ENCODE measurements around the gene ALK. TPM values are rescaled to one million over a fixed set of nuclear protein-coding genes. Genes with fewer than 3 reads are reported as not detected.

The ALK gene
- total and polyA plus RNA-seq, 2 experiments from 2014 or later, result 0.35 TPM; not detected in 1

DNA sequence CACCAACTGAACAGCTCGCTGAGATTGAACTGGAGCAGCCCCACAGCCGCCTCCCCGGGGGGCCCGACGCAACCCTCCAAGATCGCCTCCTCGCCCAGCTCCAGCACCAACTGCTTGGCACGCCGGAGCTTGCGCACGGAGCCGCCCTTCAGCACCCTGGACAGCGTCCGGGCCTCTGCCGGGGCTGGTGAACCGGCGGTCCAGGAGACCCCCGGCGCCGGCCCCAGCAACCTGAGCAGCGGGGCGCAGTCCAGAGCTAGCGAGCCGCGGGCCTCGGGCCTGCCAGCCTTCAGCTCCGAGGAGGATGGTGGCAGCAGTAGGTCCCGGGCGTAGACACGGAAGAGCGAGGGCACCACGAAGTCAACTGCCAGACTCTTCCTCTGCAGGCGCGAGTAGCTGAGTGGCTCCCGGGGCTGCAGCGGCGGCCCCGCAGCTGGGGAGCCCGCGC is 1.2 kb downstream of the ALK start:
- peak overlapping the region; percentile 93 for H3K4me2 ChIP-seq
- H3K27me3 ChIP-seq (ENCODE audit: insufficient read depth), result peaks cover 40% of the 10 kb centered on the region
- no peaks in the 10 kb centered on the region for H3K79me2 ChIP-seq (replicated peaks; ENCODE audit: insufficient read depth)
- peaks cover 3% of the 10 kb centered on the region; the same call in 1 of the 2 replicates for H4K20me1 ChIP-seq (replicated peaks; ENCODE audit: insufficient read depth)
- DNase-seq (ENCODE audit: low spot score) (peak; percentile 91), ATAC-seq (peak; percentile 64)
- H3K27ac Mint-ChIP-seq, result no peak overlapping the region
- peaks cover 4% of the 10 kb centered on the region; the same call in 2 of the 3 replicates for H3K4me1 Mint-ChIP-seq
- H3K4me3 Mint-ChIP-seq, result peak overlapping the region; percentile 65
- peaks cover 7% of the 10 kb centered on the region; the same call in 1 of the 2 replicates for H3K4me1 ChIP-seq (ENCODE audit: insufficient read depth)
- H3K36me3 Mint-ChIP-seq (ENCODE audit: low read depth), result no peaks in the 10 kb centered on the region; the same call in 2 of the 3 replicates
- H3K27ac ChIP-seq (ENCODE audit: low read depth), result no peak overlapping the region
- H3F3A ChIP-seq (replicated peaks; ENCODE audit: low read depth), result no peaks in the 10 kb centered on the region
- no peak for TF ChIP-seq ZNF331 (CRISPR knock-in tag; IDR thresholded peaks at IDR 0.05; ENCODE audit: low read depth)
- no peak for TF ChIP-seq JUNB (IDR thresholded peaks at IDR 0.05; ENCODE audit: unreplicated experiment)
- no peak for TF ChIP-seq NANOG (IDR thresholded peaks at IDR 0.05; ENCODE audit: borderline replicate concordance)
- TF ChIP-seq EZH2 (IDR thresholded peaks at IDR 0.05; ENCODE audit: low read depth, unreplicated experiment), result no peak
- TF ChIP-seq, protein P1, sequence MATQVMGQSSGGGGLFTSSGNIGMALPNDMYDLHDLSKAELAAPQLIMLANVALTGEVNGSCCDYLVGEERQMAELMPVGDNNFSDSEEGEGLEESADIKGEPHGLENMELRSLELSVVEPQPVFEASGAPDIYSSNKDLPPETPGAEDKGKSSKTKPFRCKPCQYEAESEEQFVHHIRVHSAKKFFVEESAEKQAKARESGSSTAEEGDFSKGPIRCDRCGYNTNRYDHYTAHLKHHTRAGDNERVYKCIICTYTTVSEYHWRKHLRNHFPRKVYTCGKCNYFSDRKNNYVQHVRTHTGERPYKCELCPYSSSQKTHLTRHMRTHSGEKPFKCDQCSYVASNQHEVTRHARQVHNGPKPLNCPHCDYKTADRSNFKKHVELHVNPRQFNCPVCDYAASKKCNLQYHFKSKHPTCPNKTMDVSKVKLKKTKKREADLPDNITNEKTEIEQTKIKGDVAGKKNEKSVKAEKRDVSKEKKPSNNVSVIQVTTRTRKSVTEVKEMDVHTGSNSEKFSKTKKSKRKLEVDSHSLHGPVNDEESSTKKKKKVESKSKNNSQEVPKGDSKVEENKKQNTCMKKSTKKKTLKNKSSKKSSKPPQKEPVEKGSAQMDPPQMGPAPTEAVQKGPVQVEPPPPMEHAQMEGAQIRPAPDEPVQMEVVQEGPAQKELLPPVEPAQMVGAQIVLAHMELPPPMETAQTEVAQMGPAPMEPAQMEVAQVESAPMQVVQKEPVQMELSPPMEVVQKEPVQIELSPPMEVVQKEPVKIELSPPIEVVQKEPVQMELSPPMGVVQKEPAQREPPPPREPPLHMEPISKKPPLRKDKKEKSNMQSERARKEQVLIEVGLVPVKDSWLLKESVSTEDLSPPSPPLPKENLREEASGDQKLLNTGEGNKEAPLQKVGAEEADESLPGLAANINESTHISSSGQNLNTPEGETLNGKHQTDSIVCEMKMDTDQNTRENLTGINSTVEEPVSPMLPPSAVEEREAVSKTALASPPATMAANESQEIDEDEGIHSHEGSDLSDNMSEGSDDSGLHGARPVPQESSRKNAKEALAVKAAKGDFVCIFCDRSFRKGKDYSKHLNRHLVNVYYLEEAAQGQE (IDR thresholded peaks at IDR 0.05; ENCODE audit: unreplicated experiment), result peak; percentile 96
- TF ChIP-seq EZH2phosphoT487 (IDR thresholded peaks at IDR 0.05; ENCODE audit: unreplicated experiment), result no peak
- TF ChIP-seq CTCF (conservative IDR thresholded peaks at IDR 0.05; ENCODE audit: low read depth in 2 of 2), result no peak
- no peaks in the 10 kb centered on the region for H3K9me3 Mint-ChIP-seq
- no peaks in the 10 kb centered on the region for H3K9me2 ChIP-seq (ENCODE audit: insufficient read depth)
- peak overlapping the region; percentile 74 for H3K4me3 ChIP-seq
- H3K36me3 ChIP-seq (ENCODE audit: insufficient read depth), result no peaks in the 10 kb centered on the region
- no peak overlapping the region for H2AFZ ChIP-seq
- H3K27me3 Mint-ChIP-seq (ENCODE audit: insufficient read depth, low read depth, poor library complexity), result peaks cover 37% of the 10 kb centered on the region

DNA sequence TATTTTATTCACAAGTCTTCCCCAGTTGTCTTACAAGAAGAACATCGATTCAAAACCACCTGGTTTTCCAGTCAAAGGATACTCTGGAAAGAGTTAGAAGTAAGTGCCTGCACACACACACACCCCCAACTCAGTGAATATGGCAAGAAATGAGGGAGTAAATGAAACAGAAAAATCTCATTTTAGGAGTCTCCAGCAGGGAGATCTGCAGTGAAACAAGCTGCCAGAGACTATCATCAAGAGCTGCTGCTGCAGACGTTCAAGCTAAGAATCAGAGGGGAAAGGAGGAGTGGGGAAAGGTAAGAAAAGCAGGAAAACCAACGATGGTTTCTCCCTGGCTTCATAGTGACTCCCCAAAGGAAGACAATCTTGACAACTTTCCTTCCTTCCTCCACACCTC is 2.4 kb downstream of the ALK start:
- Histone ChIP-seq H3F3A (replicated peaks; ENCODE audit: low read depth) (no peaks in the 10 kb centered on the region), H4K20me1 (replicated peaks; ENCODE audit: insufficient read depth) (peaks cover 3% of the 10 kb centered on the region; the same call in 1 of the 2 replicates), H3K79me2 (replicated peaks; ENCODE audit: insufficient read depth) (no peaks in the 10 kb centered on the region), H3K27me3 (ENCODE audit: insufficient read depth) (peaks cover 40% of the 10 kb centered on the region), H3K4me3 (no peak overlapping the region), H3K27ac (ENCODE audit: low read depth) (no peak overlapping the region), H3K36me3 (ENCODE audit: insufficient read depth) (no peaks in the 10 kb centered on the region), H2AFZ (no peak overlapping the region), H3K4me1 (ENCODE audit: insufficient read depth) (peaks cover 7% of the 10 kb centered on the region; the same call in 1 of the 2 replicates), H3K4me2 (no peak overlapping the region), H3K9me2 (ENCODE audit: insufficient read depth) (no peaks in the 10 kb centered on the region)
- Mint-ChIP-seq H3K4me3 (no peak overlapping the region; the same call in 2 of the 3 replicates), H3K4me1 (peaks cover 4% of the 10 kb centered on the region; the same call in 2 of the 3 replicates), H3K27ac (no peak overlapping the region), H3K27me3 (ENCODE audit: insufficient read depth, low read depth, poor library complexity) (peaks cover 37% of the 10 kb centered on the region), H3K36me3 (ENCODE audit: low read depth) (no peaks in the 10 kb centered on the region; the same call in 2 of the 3 replicates), H3K9me3 (no peaks in the 10 kb centered on the region)
- ATAC-seq (no peak), DNase-seq (ENCODE audit: low spot score) (no peak)
- TF ChIP-seq CTCF (conservative IDR thresholded peaks at IDR 0.05; ENCODE audit: low read depth in 2 of 2) (no peak), JUNB (IDR thresholded peaks at IDR 0.05; ENCODE audit: unreplicated experiment) (no peak), CREB1 (CRISPR knock-in tag; IDR thresholded peaks at IDR 0.05; ENCODE audit: low read depth) (no peak), EZH2phosphoT487 (IDR thresholded peaks at IDR 0.05; ENCODE audit: unreplicated experiment) (no peak), ETS1 (IDR thresholded peaks at IDR 0.05) (no peak), POLR2AphosphoS5 (IDR thresholded peaks at IDR 0.05; ENCODE audit: low read depth) (no peak), NANOG (IDR thresholded peaks at IDR 0.05; ENCODE audit: borderline replicate concordance) (no peak), STAT1 (IDR thresholded peaks at IDR 0.05; ENCODE audit: unreplicated experiment) (no peak)
- TF ChIP-seq, protein P1 (IDR thresholded peaks at IDR 0.05; ENCODE audit: unreplicated experiment), result no peak
